Lung (tissue), 12 donors: Measurements from ENCODE around the gene MIGA1. TPM values are rescaled to one million over a fixed set of nuclear protein-coding genes. Genes with fewer than 3 reads are reported as not detected.
"Not testable (repeated sequence)": the region's sequence is repeated elsewhere in the genome, so short reads cannot be mapped to it uniquely, and the experiment has no call there.

Source experiments
- ATAC-seq: fragments of 200-7000 bp; cut with Tn5 transposase; one replicate; pipeline ENCODE4 v1.9.1; 2020; ENCODE audit warnings: moderate number of reproducible peaks; ENCODE audit not compliant: insufficient read depth, low FRiP score
- DNase-seq, 3 donors: peaks; one replicate each; pipeline ENCODE4 v3.0.0-alpha.2; 2013 to 2017
- H3K27ac ChIP-seq, 2 donors: one replicate each; pipeline ENCODE4 v1.5.1; 2013; ENCODE audit warnings: mild to moderate bottlenecking in 2 of 2, moderate library complexity in 2 of 2, control low read depth in 1 of 2, inconsistent platforms in 1 of 2, low read depth in 1 of 2, low read length in 1 of 2
- H3K27me3 ChIP-seq, 3 donors: one replicate each; pipeline ENCODE4 v1.5.1; 2013; ENCODE audit warnings: low read length in 2 of 3; ENCODE audit not compliant: control insufficient read depth in 3 of 3, insufficient read depth in 3 of 3
- H3K36me3 ChIP-seq, 4 donors: one replicate each; pipeline ENCODE4 v1.5.1; 2013; ENCODE audit warnings: low read length in 4 of 4, mild to moderate bottlenecking in 1 of 4, moderate library complexity in 1 of 4; ENCODE audit not compliant: control insufficient read depth in 4 of 4, insufficient read depth in 4 of 4
- H3K4me1 ChIP-seq, 5 donors: one replicate each; pipeline ENCODE4 v1.5.1; 2013; ENCODE audit warnings: low read length in 5 of 5, mild to moderate bottlenecking in 2 of 5, moderate library complexity in 1 of 5; ENCODE audit not compliant: control insufficient read depth in 5 of 5, insufficient read depth in 5 of 5
- H3K4me3 ChIP-seq: one replicate; pipeline ENCODE4 v1.5.1; 2013; ENCODE audit warnings: mild to moderate bottlenecking, control low read depth, moderate library complexity
- H3K9ac ChIP-seq, 2 donors: one replicate each; pipeline ENCODE4 v1.5.1; 2013; ENCODE audit warnings: low read length in 2 of 2, control low read depth in 1 of 2; ENCODE audit not compliant: insufficient read depth in 1 of 2
- H3K9me3 ChIP-seq, 4 donors: one replicate each; pipeline ENCODE4 v1.5.1; 2013; ENCODE audit warnings: low read length in 3 of 4, mild to moderate bottlenecking in 1 of 4, moderate library complexity in 1 of 4; ENCODE audit not compliant: control insufficient read depth in 4 of 4, insufficient read depth in 3 of 4
- WGBS, 2 donors: extraction: QIAGEN DNeasy Blood & Tissue Kit; methylation state at CpG; one replicate each; pipeline ENCODE4 v1.1.7; 2013; 5-methylcytosine and 5-hydroxymethylcytosine counted together
- polyA plus RNA-seq, 2 donors: library from polyadenylated mRNA; stranded (reverse); fragments of 200-250 nt; gene quantifications; one replicate each; pipeline ENCODE4 v1.2.1, GENCODE V29; 2013
- total RNA-seq, 2 donors: library from RNA; depleted of rRNA in 1 of 2; stranded (reverse); fragments of >200 nt in 1 of 2; gene quantifications; one replicate each; pipeline ENCODE4 v1.2.1, GENCODE V29; 2014 to 2021
- TF ChIP-seq, protein P1 (sequence below): IDR thresholded peaks from 2 replicates; pipeline ENCODE4 v1.5.1; 2012; ENCODE audit warnings: mild to moderate bottlenecking; ENCODE audit errors: control extremely low read depth, extremely low read depth
- donor health status: control.
- donor health status: control.
- donor health status: Bipolar disorder and iron deficiency.
- donor health status: healthy.
- donor health status: DM: yes; HTN: yes; CAD: no.

The MIGA1 gene
- total and polyA plus RNA-seq, 4 donors = 2.7 to 28.2 (median 8.5) TPM

DNA sequence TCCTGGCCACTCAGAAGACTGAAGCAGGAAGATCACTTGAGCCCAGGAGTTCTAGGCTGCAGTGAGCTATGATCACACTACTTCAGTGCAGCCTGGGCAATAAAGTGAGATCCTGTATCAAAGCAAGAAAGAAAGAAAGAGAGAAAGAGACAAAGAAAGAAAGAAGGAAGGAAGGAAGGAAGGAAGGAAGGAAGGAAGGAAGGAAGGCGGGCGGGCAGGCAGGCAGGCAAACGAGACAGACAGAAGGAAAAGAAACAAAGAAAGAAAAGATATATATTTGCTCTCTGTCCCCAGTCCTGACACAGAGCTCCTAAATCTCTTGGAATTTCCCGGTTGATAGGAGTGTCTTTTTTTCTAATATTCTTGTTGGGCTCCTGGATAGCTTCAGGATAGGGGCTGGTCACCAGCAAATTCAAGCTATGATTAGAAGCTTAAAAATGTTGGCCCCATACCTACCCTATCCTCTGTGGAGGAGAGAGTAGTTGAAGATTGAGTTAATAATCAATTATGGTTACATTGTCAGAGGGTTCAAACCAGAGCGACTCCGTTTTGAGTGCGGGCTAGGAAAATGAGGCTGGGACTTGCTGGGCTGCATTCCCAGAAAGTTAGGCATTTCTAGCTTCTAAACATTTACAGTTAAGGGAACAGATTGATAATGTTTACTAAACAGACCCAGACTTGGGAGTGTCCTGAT is 3.3 kb upstream of the MIGA1 start:
- Histone ChIP-seq H3K9me3 (no peaks in the 10 kb centered on the region), H3K9ac (no peak overlapping the region), H3K27me3 (no peaks in the 10 kb centered on the region), H3K36me3 (no peaks in the 10 kb centered on the region), H3K4me3 (no peak overlapping the region), H3K4me1 (peaks cover 0 to 12% (median 0%) of the 10 kb centered on the region in 5 donors), H3K27ac (no peak overlapping the region)
- TF ChIP-seq, protein P1, sequence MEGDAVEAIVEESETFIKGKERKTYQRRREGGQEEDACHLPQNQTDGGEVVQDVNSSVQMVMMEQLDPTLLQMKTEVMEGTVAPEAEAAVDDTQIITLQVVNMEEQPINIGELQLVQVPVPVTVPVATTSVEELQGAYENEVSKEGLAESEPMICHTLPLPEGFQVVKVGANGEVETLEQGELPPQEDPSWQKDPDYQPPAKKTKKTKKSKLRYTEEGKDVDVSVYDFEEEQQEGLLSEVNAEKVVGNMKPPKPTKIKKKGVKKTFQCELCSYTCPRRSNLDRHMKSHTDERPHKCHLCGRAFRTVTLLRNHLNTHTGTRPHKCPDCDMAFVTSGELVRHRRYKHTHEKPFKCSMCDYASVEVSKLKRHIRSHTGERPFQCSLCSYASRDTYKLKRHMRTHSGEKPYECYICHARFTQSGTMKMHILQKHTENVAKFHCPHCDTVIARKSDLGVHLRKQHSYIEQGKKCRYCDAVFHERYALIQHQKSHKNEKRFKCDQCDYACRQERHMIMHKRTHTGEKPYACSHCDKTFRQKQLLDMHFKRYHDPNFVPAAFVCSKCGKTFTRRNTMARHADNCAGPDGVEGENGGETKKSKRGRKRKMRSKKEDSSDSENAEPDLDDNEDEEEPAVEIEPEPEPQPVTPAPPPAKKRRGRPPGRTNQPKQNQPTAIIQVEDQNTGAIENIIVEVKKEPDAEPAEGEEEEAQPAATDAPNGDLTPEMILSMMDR = no peak
- 55 to 64% methylated on average over 7 of the region's 7 CpGs for WGBS, 2 donors
- DNase-seq = no peak
- ATAC-seq = no peak

DNA sequence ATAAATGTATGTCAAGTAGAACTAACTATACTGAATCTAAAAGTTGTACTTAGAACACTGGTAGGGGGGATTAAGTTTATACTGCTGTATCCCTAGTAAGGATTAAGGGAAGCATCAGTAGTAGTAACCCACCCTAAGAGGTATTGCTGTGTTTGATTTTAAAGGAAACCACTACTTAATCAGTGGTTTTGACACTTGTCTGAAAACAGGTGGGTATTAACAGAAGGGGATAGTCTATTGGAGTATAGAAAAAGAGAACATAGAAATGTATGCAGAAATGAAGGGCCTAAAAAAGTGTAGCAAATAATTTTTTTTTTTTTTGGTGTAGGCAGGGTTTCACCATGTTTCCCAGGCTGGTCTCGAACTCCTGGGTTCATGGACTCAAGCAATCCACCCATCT is 2.2 kb downstream of the MIGA1 start:
- 95 to 97% methylated on average over 1 of the region's 1 CpG for WGBS, 2 donors
- H3K4me3 ChIP-seq = no peak overlapping the region
- H3K36me3 ChIP-seq = peaks cover 6 to 19% (median 10%) of the 10 kb centered on the region in 4 donors
- no peak overlapping the region for H3K27ac ChIP-seq
- H3K9me3 ChIP-seq = peaks cover 0 to 3% (median 0%) of the 10 kb centered on the region in 4 donors
- TF ChIP-seq, protein P1 = no peak
- no peaks in the 10 kb centered on the region for H3K27me3 ChIP-seq
- DNase-seq (no peak), ATAC-seq (no peak)
- H3K4me1 ChIP-seq = peaks cover 0 to 12% (median 0%) of the 10 kb centered on the region in 5 donors
- no peak overlapping the region for H3K9ac ChIP-seq

DNA sequence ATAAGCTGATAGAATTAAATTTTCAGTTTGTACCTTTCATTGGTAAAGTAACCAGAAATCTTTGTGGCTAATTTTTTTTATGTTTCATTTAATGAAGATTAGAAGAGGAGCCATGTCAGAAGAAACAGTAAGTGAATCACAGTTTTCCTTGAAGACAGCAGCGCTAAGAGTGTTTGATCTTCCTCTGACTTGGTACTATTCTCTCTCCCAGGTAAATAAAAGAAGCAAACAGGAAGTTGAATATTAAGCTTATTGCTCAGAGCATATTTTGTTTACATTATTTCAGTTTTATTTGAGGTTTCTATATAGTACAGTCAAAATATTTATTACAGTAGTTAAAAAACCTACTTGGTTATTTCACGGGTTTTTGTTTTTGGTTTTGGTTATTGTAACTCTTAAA is 3.7 kb downstream of the MIGA1 start:
- ATAC-seq (no peak), DNase-seq (no peak)
- Histone ChIP-seq H3K27me3 (no peaks in the 10 kb centered on the region), H3K4me1 (peaks cover 0 to 12% (median 0%) of the 10 kb centered on the region in 5 donors), H3K4me3 (no peak overlapping the region), H3K9ac (no peak overlapping the region), H3K27ac (no peak overlapping the region), H3K36me3 (peaks cover 8 to 19% (median 13%) of the 10 kb centered on the region in 4 donors), H3K9me3 (peaks cover 0 to 3% (median 1%) of the 10 kb centered on the region in 4 donors)
- WGBS, 2 donors = 78 to 84% methylated on average over 2 of the region's 2 CpGs
- TF ChIP-seq, protein P1 = no peak

DNA sequence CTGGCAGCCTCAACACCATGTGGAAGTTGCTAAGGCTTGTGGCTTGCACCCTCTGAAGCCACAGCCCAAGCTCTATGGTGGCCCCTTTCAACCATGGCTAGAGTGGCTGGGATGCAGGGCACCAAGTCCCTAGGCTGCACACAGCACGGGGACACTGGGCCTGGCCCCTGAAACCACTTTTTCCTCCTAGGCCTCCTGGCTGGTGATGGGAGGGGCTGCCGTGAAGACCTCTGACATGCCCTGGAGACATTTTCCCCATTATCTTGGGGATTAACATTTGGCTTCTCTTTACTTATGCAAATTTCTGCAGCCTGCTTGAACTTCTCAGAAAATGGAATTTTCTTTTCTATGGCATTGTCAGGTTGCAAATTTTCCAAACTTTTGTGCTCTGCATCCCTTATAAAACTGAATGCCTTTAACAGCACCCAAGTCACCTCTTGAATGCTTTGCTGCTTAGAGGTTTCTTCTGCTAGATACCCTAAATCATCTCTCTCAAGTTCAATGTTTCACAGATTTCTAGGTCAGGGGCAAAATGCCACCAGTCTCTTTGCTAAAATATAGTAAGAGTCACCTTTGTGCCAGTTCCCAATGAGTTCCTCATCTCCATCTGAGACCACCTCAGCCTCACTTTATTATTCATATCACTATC is 6.8 kb downstream of the MIGA1 start:
- not testable (repeated sequence) for DNase-seq, H3K9me3 ChIP-seq, H3K4me3 ChIP-seq, H3K9ac ChIP-seq, H3K27ac ChIP-seq, H3K27me3 ChIP-seq, ATAC-seq, H3K4me1 ChIP-seq
- WGBS, 2 donors = 98% methylated on average over 2 of the region's 2 CpGs
- H3K36me3 ChIP-seq = peaks cover 13 to 26% (median 16%) of the 10 kb centered on the region in 4 donors
